SK-N-MC (cell line): Measurements from ENCODE around the gene FRMD6.

ENCODE experiments used
- EZH2 ChIP-seq: fragments of 200-600 bp; sonication (generic); IDR thresholded peaks from one replicate; pipeline ENCODE4 v1.6.1; 2017; ENCODE audit warnings: antibody characterized with exemption
- POLR2AphosphoS5 ChIP-seq: IDR thresholded peaks from 2 replicates; pipeline ENCODE4 v1.6.1; 2012; ENCODE audit warnings: mild to moderate bottlenecking, low read depth, low read length, borderline replicate concordance

- no peak for TF ChIP-seq EZH2
- TF ChIP-seq POLR2AphosphoS5, result no peak
Measured at GRCh38 chr14:51668870-51669269, 17.2 kb downstream of the FRMD6 start.
